Measurements from ENCODE around the gene NTM.

Gene NTM

GRCh38 chr11:131373095-131373725, 2.8 kb downstream of the NTM start:
- no peak for DNase-seq

GRCh38 chr11:131373756-131374155, 3.3 kb downstream of the NTM start:
- DNase-seq = no peak

- no peak for DNase-seq
Measured at GRCh38 chr11:131375421-131375820, 5.0 kb downstream of the NTM start.

DNA sequence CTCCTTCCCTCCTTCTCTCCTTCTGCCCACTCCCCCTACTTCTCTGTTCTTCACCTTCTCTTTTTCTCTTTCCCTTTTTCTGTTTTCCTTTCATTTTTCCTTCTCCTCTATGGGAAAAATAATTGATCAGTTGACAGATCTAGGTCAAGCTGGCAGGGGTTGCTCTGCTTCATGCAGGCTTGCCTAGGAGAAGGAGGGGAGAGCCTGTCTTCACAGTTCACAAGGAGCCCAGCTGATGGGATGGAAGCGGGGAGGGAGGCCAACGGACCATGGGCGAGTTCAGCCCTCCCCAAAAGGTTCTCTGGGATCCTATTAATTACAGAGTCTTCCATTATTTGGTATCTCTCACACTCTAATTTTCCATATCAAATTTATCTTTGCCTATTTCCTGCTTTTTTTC, 5.5 kb downstream of the NTM start:
- DNase-seq = no peak

DNA sequence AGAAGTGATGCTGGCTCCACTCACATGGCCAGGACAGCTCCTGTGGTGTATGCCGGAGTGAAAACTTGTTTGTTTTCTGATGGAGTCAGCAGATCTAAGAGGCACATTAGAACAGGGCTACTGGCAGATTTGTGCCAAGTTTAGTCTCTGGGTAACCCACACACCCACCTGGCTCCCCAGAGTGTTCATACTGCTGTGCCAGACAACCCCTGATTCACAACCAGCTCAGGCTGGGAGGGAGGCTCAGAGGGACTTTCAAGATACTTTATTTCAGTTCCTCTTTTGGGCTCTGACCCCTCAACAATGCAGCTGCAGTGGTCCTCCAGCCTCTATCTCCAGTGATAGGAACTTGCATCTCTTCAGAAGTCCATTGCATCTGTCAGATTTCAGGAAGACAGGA, 8.5 kb downstream of the NTM start:
- DNase-seq = no peak

DNA sequence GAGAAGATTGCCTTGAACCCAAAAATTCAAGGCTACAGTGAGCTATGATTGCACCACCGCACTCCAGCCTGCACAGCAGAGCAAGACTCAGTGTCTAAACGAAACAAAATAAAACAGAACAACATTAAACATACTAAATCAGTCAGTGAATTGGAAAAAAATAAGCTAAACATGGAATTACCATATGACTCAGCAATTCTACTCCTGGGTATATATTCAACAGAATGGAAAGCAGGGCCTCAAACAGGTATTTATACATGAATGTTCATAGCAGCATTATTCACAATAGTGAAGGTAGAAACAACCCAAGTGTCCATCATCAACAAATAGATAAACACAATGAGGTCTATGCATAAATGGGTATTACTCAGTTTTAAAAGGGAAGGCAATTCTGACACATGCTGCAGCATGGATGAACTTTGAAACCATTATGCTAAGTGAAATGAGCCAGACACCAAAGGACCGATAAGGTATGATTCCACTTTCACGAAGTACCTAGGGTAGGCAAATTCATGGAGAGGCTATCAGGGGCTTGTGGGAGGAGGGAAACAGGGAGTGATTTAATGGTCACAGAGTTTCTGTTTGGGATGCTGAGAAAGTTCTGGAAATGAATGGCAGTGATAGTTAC, 15.5 kb downstream of the NTM start:
- DNase-seq = no peak

DNA sequence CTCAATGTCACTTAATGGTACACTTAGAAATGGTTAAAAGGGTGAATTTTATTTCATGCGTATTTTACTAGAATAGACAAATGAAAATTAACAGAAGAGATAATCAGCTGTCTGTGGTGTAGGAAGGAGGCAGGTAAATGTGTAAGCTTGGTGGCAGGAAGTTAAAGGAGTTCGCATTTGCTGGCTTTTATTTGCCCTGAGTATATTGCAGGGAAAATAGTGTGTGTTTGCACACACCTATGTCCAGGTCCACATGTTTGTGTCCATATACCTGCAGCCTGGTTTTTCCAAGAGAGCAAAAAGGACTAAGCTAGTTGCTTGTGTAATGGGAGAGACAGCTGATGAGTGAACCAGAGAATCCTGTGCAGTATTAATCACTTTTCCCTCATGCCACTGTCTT, 16.0 kb downstream of the NTM start:
- no peak for DNase-seq

DNA sequence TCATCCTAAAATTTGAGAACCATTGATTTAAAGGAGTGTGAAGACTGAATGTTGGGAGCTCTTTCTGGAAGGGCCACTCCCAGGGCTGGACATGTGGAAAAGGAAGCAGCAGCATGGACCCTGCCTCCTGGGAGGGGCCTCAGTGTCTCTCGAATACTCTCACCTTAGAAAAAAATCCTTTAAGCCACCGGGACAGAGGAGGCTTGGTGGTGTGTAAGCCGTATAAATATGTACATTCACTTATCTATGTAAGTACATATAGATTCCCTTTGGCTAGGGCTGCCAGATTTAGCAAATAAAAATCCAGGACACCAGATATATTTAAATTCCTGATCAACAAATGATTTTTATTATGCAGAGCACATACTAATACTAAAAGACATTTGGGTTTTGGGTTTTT, 17.6 kb downstream of the NTM start:
- DNase-seq = no peak

GRCh38 chr11:131389582-131389981, 19.2 kb downstream of the NTM start:
- peak; percentile 35 for DNase-seq

DNA sequence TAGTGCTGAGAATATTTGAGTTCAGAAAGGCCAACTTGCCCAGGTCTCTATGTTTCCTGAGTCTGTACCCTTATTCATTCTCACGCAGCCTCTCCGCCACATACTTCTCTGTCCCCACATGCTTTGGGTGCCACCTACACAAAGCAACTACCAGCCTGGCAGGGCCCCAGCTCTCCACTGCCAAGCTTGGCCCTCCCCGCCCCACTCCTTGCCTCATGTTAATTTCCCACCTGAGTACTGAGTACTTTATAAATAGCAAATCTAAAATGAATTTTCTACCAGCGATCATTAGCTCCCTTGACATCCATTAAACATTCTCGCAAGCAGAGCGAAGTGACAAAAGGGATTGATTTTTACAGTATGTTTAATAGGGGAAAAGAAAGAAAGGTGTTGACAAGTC, 20.8 kb downstream of the NTM start:
- DNase-seq = no peak

GRCh38 chr11:131392528-131393255, 22.3 kb downstream of the NTM start:
- peak; percentile 28 for DNase-seq

- DNase-seq = no peak
Measured at GRCh38 chr11:131393691-131394090, 23.3 kb downstream of the NTM start.

DNA sequence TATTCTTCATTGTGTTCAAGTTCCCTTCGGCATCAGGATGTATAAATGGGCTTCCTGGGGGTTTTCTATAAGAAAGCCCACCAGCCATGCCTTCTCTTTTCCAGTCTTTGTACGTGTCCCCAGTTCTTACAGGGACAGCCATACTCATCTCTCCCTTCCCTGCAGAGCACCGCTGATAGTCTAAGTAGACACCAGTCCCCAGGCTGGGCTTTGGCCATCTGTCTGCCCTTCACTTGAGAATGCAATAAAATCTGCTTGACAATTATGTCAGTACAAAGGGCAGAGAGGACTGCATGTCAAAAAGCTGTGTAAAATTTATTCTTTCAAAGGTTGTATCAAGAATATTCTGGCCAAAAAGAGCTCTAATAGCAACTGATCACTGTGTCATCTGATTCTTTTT, 27.3 kb downstream of the NTM start:
- DNase-seq = no peak

DNA sequence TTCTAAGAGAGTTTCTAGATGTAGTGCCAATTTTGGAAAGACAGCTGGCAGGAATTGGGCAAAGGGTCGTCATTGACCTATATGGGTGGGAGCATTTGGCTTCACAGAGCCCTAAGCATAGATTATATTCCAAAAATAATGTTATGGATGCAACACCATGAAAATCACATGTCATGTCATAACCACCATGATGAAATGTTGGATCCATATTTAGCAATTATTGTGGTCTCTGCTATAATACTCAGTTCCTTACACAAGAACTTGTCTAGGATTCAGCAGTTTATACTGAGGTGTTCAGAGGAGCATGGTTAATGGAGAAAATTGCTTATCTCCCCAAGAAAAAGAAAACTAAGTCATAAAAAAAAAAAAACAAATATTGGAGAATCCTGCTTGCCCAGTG, 31.6 kb downstream of the NTM start:
- DNase-seq = no peak

DNA sequence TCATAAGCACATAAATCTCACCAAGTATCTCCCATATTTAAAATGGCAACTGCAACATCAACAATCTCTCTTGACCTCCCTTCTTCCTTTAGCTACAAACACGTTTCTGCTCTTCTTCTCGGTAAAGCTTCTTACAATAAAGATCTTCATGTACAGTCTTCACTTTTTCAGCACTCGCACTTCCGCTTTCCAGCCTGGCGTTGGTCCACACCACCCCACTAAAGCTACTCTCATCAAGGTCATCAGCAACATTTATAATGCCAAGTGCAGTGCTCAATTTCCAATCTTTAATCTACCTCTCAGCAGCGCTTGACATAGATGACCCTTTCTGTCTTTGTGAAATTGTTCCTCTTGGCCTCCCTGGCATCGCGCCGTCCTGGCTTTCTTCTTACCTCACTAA, 33.6 kb downstream of the NTM start:
- DNase-seq = no peak

GRCh38 chr11:131408025-131408640, 37.7 kb downstream of the NTM start:
- DNase-seq = peak; percentile 56

DNA sequence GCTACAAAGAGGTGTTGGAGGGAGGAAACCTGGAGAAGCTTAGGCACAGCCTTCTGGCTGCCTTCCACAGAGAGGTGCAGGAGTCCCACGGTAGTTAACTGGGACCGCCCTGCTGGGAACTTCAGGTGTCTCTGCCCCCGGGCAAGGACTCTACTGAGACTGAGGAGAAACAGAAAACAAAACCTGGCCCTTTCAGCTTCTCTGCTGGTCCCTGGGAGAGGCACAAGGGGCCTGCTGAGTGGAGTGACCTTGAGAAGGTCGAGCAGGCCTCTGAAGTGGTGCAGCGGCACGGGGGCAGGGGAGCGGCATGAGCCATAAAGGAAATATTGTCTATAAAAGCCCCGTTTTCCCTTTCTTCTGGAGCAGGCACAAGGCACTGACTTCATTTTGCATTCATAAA, 38.9 kb downstream of the NTM start:
- no peak for DNase-seq

GRCh38 chr11:131411636-131412035, 41.2 kb downstream of the NTM start:
- no peak for DNase-seq

GRCh38 chr11:131412061-131412460, 41.6 kb downstream of the NTM start:
- no peak for DNase-seq

GRCh38 chr11:131413217-131413616, 42.8 kb downstream of the NTM start:
- DNase-seq = no peak

DNA sequence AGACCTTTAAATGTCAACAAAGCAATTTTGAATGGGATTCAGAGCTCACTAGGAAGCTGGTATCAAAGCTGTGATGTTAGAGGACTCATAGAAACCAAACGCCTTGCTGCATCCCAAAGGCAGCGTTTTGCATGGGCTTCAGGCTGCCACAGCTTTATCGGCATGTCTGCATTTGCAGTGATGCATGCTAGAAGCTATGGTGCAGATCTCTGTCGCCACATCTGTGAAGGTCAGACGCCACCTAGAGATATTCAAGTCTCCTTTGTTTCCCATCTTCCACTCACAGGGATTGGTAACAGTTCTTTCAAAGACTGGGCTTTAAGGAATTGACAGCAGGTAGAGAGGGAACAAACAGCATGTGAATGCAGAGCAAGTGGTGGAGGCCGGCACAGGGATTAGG, 47.8 kb downstream of the NTM start:
- DNase-seq = no peak

- DNase-seq = no peak
Measured at GRCh38 chr11:131421066-131421855, 50.8 kb downstream of the NTM start.

DNA sequence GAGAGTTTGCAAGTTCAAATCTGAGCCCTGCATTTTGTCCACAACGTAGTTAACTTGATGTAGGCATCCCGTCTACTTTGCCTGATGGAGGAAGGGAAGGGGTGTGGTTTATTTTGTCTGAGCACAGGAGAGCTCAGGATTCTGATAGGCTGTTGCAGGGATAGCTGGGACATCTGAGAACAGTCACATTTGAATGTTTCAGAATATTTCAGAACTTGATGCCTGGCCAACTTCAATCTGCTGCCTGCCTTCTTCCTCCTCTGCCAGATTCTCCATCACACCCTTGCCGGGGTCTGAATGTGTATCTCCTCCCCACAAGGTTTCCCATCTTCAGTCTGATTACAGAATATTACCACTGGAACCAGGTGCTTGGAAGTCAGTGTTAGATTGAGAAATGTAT, 51.6 kb downstream of the NTM start:
- no peak for DNase-seq
